ENCODE data around the gene MRPS23. TPM values are rescaled to one million over a fixed set of nuclear protein-coding genes. Genes with fewer than 3 reads are reported as not detected.

MRPS23 gene
- total and polyA plus RNA-seq, 9 of the 15 experiments (the other 6 are each of a cell fraction or from before 2014, with no cell fraction given) = 59.1 to 298 (median 98.8) TPM

- Histone ChIP-seq H3K9me1 (ENCODE audit: control insufficient read depth, insufficient read depth, low read length) (no peaks in the 10 kb centered on the region), H2AFZ (ENCODE audit: low read depth, low read length) (no peak overlapping the region), H3K4me1 (replicated peaks in 1 of 2; ENCODE audit: control insufficient read depth in 2 of 2, insufficient read depth in 2 of 2, low read length in 2 of 2) (peaks cover 0 to 8% of the 10 kb centered on the region in 2 experiments; a peak in 2 of 5 replicates), H3K9me3 (replicated peaks; ENCODE audit: control insufficient read depth, insufficient read depth, low read depth, low read length) (no peaks in the 10 kb centered on the region), H3K36me3 (ENCODE audit: control insufficient read depth, insufficient read depth, low read length) (no peaks in the 10 kb centered on the region), H3K4me2 (ENCODE audit: insufficient read depth, low read length) (no peak overlapping the region), H4K20me1 (replicated peaks; ENCODE audit: control insufficient read depth, insufficient read depth, low read length) (no peaks in the 10 kb centered on the region), H3K4me3 (no peak overlapping the region), H3K27ac (ENCODE audit: extremely low read depth, low read depth, low read length) (no peak overlapping the region), H3K27me3 (ENCODE audit: control insufficient read depth in 2 of 2, insufficient read depth in 2 of 2, low read length in 2 of 2) (peaks cover 14 to 44% of the 10 kb centered on the region in 2 experiments), H3K9ac (ENCODE audit: insufficient read depth in 1 of 2, low read depth in 2 of 2, low read length in 2 of 2) (no peak overlapping the region), H3K79me2 (ENCODE audit: control insufficient read depth, insufficient read depth, low read length) (no peaks in the 10 kb centered on the region)
- DNase-seq (ENCODE audit: extremely low read depth in 1 of 4, low spot score in 3 of 4) = no peak
- WGBS (ENCODE audit: insufficient coverage, low coverage, missing lambda C conversion rate) = 10% methylated on average over 7 of the region's 9 CpGs
- ATAC-seq = no peak
- POLR2A ChIA-PET = no interaction called here
- no TSS peak for BruUV-seq (replicated peaks)
- CTCF ChIA-PET (ENCODE audit: low intra/inter-chr PET ratio) = no interaction called here
- in situ Hi-C loops (cut with MboI) (no loop called here), intact Hi-C loops (cut with micrococcal nuclease) (no loop called here)
- FAIRE-seq = no peak
- TF ChIP-seq EGR1 (conservative IDR thresholded peaks at IDR 0.05) (0 out of 2 replicates have a peak, but pooled peaks have one; percentile 15), THRA (IDR thresholded peaks at IDR 0.05) (no peak)
These were observed 28.0 kb upstream of the MRPS23 start for GRCh38 chr17:57877803-57878377.

- no peak overlapping the region for H2AFZ ChIP-seq (ENCODE audit: low read depth, low read length)
- TF ChIP-seq SMARCB1 (IDR thresholded peaks at IDR 0.05; ENCODE audit: insufficient read length, low read depth) (no peak), NKRF (IDR thresholded peaks at IDR 0.05; ENCODE audit: borderline replicate concordance) (no peak), KLF16 (IDR thresholded peaks at IDR 0.05) (no peak), FOXO4 (CRISPR knock-in tag; IDR thresholded peaks at IDR 0.05) (no peak), FOXK2 (conservative IDR thresholded peaks at IDR 0.05 in 1 of 2, IDR thresholded peaks at IDR 0.05 in 1 of 2; ENCODE audit: low read depth in 2 of 2) (no peak), CHD4 (IDR thresholded peaks at IDR 0.05; ENCODE audit: insufficient read depth, insufficient replicate concordance, low read depth, low read length, poor library complexity, severe bottlenecking) (no peak)
- no peak overlapping the region for H3K27ac ChIP-seq (ENCODE audit: extremely low read depth, low read depth, low read length)
- in situ Hi-C loops (cut with MboI) (no loop called here), intact Hi-C loops (cut with micrococcal nuclease) (no loop called here)
- no peaks in the 10 kb centered on the region for H4K20me1 ChIP-seq (replicated peaks; ENCODE audit: control insufficient read depth, insufficient read depth, low read length)
- 27% methylated on average over 2 of the region's 2 CpGs for WGBS (ENCODE audit: insufficient coverage, low coverage, missing lambda C conversion rate)
- no peak overlapping the region for H3K4me2 ChIP-seq (ENCODE audit: insufficient read depth, low read length)
- H3K79me2 ChIP-seq (ENCODE audit: control insufficient read depth, insufficient read depth, low read length) = no peaks in the 10 kb centered on the region
- peaks cover 12 to 44% of the 10 kb centered on the region in 2 experiments for H3K27me3 ChIP-seq (ENCODE audit: control insufficient read depth in 2 of 2, insufficient read depth in 2 of 2, low read length in 2 of 2)
- H3K4me3 ChIP-seq = no peak overlapping the region
- H3K36me3 ChIP-seq (ENCODE audit: control insufficient read depth, insufficient read depth, low read length) = no peaks in the 10 kb centered on the region
- ChIA-PET CTCF (ENCODE audit: low intra/inter-chr PET ratio) (no interaction called here), POLR2A (interaction anchor here (1.4 kb wide), 1 partner anchor 123 kb away, joined by 4 read pairs; no protein-coding TSS in a partner anchor)
- H3K9ac ChIP-seq (ENCODE audit: insufficient read depth in 1 of 2, low read depth in 2 of 2, low read length in 2 of 2) = no peak overlapping the region
- peaks cover 0 to 12% of the 10 kb centered on the region in 2 experiments; a peak in 2 of 5 replicates for H3K4me1 ChIP-seq (replicated peaks in 1 of 2; ENCODE audit: control insufficient read depth in 2 of 2, insufficient read depth in 2 of 2, low read length in 2 of 2)
- H3K9me1 ChIP-seq (ENCODE audit: control insufficient read depth, insufficient read depth, low read length) = no peaks in the 10 kb centered on the region
- BruUV-seq (replicated peaks) = no TSS peak
- FAIRE-seq (no peak), DNase-seq (ENCODE audit: extremely low read depth in 1 of 4, low spot score in 3 of 4) (no peak), ATAC-seq (no peak)
- no peaks in the 10 kb centered on the region for H3K9me3 ChIP-seq (replicated peaks; ENCODE audit: control insufficient read depth, insufficient read depth, low read depth, low read length)
These were observed 27.0 kb upstream of the MRPS23 start for GRCh38 chr17:57876866-57877237.

Data from K562 (cell line).